Measurements from ENCODE around the gene XRCC3. TPM values are rescaled to one million over a fixed set of nuclear protein-coding genes. Genes with fewer than 3 reads are reported as not detected.
A peak's percentile ranks its signal among the peaks of the same experiment; 100 is the strongest.
"Not testable (repeated sequence)": the region's sequence is repeated elsewhere in the genome, so short reads cannot be mapped to it uniquely, and the experiment has no call there.

XRCC3 gene
- total and polyA plus RNA-seq, 2 experiments from 2014 or later: 15.8 to 27.5 TPM

DNA sequence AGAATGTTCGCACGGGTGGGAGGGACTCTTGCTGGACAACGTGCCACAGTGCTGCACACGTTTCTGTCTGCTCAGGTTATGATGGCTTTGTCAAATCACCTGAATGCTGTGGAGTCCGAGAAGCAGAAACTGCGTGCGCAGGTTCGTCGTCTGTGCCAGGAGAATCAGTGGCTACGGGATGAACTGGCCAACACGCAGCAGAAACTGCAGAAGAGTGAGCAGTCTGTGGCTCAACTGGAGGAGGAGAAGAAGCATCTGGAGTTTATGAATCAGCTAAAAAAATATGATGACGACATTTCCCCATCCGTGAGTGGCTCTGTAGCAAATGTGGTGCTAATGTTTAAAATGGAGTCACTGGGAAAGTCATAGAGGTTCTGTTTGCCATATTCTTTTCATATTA, 57.8 kb downstream of the XRCC3 start:
- DNase-seq (ENCODE audit: low read depth in 1 of 2, low spot score in 1 of 2): peak in 1 of 2 donors; percentile 78
- peaks cover 59% of the 10 kb centered on the region for H3K36me3 ChIP-seq
- TF ChIP-seq, protein P1, sequence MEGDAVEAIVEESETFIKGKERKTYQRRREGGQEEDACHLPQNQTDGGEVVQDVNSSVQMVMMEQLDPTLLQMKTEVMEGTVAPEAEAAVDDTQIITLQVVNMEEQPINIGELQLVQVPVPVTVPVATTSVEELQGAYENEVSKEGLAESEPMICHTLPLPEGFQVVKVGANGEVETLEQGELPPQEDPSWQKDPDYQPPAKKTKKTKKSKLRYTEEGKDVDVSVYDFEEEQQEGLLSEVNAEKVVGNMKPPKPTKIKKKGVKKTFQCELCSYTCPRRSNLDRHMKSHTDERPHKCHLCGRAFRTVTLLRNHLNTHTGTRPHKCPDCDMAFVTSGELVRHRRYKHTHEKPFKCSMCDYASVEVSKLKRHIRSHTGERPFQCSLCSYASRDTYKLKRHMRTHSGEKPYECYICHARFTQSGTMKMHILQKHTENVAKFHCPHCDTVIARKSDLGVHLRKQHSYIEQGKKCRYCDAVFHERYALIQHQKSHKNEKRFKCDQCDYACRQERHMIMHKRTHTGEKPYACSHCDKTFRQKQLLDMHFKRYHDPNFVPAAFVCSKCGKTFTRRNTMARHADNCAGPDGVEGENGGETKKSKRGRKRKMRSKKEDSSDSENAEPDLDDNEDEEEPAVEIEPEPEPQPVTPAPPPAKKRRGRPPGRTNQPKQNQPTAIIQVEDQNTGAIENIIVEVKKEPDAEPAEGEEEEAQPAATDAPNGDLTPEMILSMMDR (IDR thresholded peaks at IDR 0.05; ENCODE audit: low read depth, low read length): no peak
- H3K27ac ChIP-seq: no peak overlapping the region
- no peaks in the 10 kb centered on the region for H3K27me3 ChIP-seq
- H3K4me3 ChIP-seq: no peak overlapping the region
- no peaks in the 10 kb centered on the region for H3K4me1 ChIP-seq (ENCODE audit: low read depth)
- no peaks in the 10 kb centered on the region for H3K9me3 ChIP-seq (ENCODE audit: low read depth)

DNA sequence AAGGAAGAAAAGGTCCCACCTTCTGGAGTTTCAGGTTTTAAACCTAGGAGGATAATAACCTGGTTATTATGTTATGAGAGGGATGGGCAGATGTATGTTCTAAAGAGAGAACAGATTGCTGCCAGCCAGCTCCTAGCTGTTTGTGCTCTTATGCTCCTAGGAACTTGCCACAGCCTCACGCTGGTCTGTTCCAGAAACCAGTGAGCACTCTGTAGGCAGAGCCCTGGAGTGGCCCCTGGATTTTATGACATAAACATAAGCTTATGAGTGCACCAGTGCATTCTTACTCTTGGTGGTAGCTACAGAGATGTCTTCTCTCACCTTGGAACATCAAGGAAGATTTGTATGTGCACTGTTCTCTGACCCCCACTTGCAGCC, 58.5 kb downstream of the XRCC3 start:
- no peak overlapping the region for H3K4me3 ChIP-seq
- H3K36me3 ChIP-seq: peaks cover 55% of the 10 kb centered on the region
- TF ChIP-seq, protein P1 (IDR thresholded peaks at IDR 0.05; ENCODE audit: low read depth, low read length): no peak
- peaks cover under 1% of the 10 kb centered on the region for H3K4me1 ChIP-seq (ENCODE audit: low read depth)
- no peaks in the 10 kb centered on the region for H3K27me3 ChIP-seq
- no peaks in the 10 kb centered on the region for H3K9me3 ChIP-seq (ENCODE audit: low read depth)
- no peak for DNase-seq (ENCODE audit: low read depth in 1 of 2, low spot score in 1 of 2)
- no peak overlapping the region for H3K27ac ChIP-seq

DNA sequence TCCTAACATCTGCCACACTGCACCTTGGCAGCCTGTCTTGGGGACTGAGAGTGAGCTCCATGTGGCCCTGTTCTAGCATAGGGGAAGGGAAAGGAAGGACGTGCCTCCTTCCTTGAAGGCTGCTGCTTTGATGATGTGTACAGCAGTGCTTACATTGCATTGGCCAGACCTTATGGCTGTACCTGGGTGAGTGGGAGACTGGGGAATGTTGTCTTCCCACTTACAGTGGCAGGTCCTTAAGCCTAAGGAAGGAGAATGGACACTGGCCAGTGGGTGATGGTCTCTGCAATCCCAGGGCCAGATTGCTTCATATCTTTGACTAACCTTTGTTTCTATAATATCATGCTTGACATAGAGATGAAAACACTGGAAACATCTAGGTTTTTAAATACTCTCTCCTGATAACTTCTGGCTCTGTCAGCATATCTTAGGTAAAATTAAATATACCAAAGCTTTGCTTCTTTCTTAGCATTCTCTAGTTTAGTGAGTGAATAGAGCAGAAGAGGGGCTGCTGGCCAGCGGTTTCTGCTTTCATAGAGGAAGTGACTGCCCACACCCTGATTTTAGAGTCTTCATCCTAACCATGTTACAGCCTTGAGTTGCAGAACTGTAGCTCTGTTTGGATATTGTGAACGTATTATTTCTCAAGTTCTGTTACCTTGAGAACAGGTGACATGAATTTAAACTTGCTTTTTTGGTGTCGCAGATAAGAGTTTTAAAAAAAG, 59.1 kb downstream of the XRCC3 start:
- peaks cover 4% of the 10 kb centered on the region for H3K4me1 ChIP-seq (ENCODE audit: low read depth)
- peaks cover 51% of the 10 kb centered on the region for H3K36me3 ChIP-seq
- no peak overlapping the region for H3K4me3 ChIP-seq
- no peaks in the 10 kb centered on the region for H3K9me3 ChIP-seq (ENCODE audit: low read depth)
- H3K27ac ChIP-seq: no peak overlapping the region
- no peaks in the 10 kb centered on the region for H3K27me3 ChIP-seq
- peak in 1 of 2 donors; percentile 20 for DNase-seq (ENCODE audit: low read depth in 1 of 2, low spot score in 1 of 2)
- TF ChIP-seq, protein P1 (IDR thresholded peaks at IDR 0.05; ENCODE audit: low read depth, low read length): no peak

DNA sequence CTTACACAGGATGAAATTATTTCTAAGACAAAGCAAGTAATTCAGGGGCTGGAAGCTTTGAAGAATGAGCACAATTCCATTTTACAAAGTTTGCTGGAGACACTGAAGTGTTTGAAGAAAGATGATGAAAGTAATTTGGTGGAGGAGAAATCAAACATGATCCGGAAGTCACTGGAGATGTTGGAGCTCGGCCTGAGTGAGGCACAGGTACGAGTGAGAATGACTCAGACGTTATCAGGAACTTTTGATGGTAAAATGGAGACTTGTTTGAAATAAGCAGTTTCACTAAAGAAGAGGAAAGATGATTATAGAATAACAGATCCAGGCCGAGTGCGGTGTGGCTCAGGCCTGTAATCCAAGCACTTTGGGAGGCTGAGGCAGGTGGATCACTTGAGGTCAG, 60.6 kb downstream of the XRCC3 start:
- H3K27me3 ChIP-seq: no peaks in the 10 kb centered on the region
- no peak overlapping the region for H3K27ac ChIP-seq
- H3K36me3 ChIP-seq: peaks cover 41% of the 10 kb centered on the region
- H3K9me3 ChIP-seq (ENCODE audit: low read depth): no peaks in the 10 kb centered on the region
- H3K4me3 ChIP-seq: no peak overlapping the region
- peaks cover 4% of the 10 kb centered on the region for H3K4me1 ChIP-seq (ENCODE audit: low read depth)
- no peak for DNase-seq (ENCODE audit: low read depth in 1 of 2, low spot score in 1 of 2)
- TF ChIP-seq, protein P1 (IDR thresholded peaks at IDR 0.05; ENCODE audit: low read depth, low read length): no peak

DNA sequence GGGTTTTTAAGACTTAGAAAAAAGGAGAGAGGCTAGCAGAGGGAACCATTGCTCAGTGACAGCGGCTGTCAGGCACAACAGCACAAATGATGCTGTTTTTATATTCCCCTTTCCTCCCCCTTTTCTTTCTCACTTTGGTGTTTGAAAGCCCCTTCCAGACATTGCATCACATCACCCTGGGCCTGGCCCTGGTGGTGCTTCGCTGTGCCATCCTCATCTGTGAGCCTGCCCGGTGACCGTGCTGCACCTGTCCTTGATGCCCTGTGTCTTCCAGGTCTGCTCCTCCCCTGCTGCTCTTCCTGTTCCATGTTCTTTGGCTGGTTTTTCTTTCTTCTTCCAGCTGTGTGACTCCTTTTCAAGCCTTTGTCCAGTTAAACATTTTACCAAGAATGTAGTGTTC, 61.4 kb downstream of the XRCC3 start:
- Histone ChIP-seq H3K27me3 (no peaks in the 10 kb centered on the region), H3K27ac (peak overlapping the region; percentile 60), H3K4me3 (no peak overlapping the region), H3K36me3 (peaks cover 36% of the 10 kb centered on the region), H3K4me1 (ENCODE audit: low read depth) (peaks cover 4% of the 10 kb centered on the region), H3K9me3 (ENCODE audit: low read depth) (no peaks in the 10 kb centered on the region)
- TF ChIP-seq, protein P1 (IDR thresholded peaks at IDR 0.05; ENCODE audit: low read depth, low read length): no peak
- DNase-seq (ENCODE audit: low read depth in 1 of 2, low spot score in 1 of 2): no peak

DNA sequence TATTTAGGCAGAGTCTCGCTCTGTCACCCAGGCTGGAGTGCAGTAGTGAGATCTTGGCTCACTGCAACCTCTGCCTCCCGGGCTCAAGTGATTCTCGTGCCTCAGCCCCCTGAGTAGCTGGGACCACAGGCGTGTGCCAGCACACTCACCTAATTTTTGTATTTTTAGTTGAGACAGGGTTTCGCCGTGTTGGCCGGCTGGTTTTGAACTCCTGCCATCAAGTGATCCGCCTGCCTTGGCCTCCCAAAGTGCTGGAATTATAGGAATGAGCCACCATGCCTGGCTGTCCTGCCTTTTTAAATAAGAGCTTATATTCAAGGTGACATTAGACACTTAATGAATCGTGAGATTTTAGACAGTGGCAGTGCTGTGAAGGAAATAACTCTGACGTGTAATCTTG, 61.9 kb downstream of the XRCC3 start:
- not testable (repeated sequence) for DNase-seq (ENCODE audit: low read depth in 1 of 2, low spot score in 1 of 2); H3K4me3 ChIP-seq; H3K9me3 ChIP-seq (ENCODE audit: low read depth); H3K4me1 ChIP-seq (ENCODE audit: low read depth); H3K27me3 ChIP-seq
- Histone ChIP-seq H3K27ac (peak overlapping the region; percentile 60), H3K36me3 (peaks cover 36% of the 10 kb centered on the region)

Data from cardiac muscle cell (in vitro differentiated cells and primary cell).